WERI-Rb-1 (cell line): ENCODE data around the gene DSCAM.

Source experiments
- DNase-seq: peaks from one replicate; pipeline ENCODE4 v3.0.0-alpha.2; 2020
- H3K27ac ChIP-seq: fragments of 250-450 bp; sonication (Bioruptor Pico); 2 replicates; pipeline ENCODE4 v1.5.1; 2020; ENCODE audit warnings: mild to moderate bottlenecking, moderate library complexity
- H3K27me3 ChIP-seq: fragments of 250-450 bp; sonication (Bioruptor Pico); 2 replicates; pipeline ENCODE4 v1.5.1; 2021; ENCODE audit warnings: mild to moderate bottlenecking, low read depth, moderate library complexity; ENCODE audit not compliant: insufficient read depth, severe bottlenecking
- H3K36me3 ChIP-seq: fragments of 250-450 bp; sonication (Bioruptor Pico); 2 replicates; pipeline ENCODE4 v1.5.1; 2020; ENCODE audit warnings: mild to moderate bottlenecking, moderate library complexity
- H3K4me3 ChIP-seq: 2 replicates; pipeline ENCODE4 v1.5.1; 2011; ENCODE audit warnings: low read depth, mild to moderate bottlenecking, control low read depth, low read length
- H3K9me3 ChIP-seq: fragments of 250-450 bp; sonication (Bioruptor Pico); 2 replicates; pipeline ENCODE4 v1.5.1; 2021; ENCODE audit warnings: mild to moderate bottlenecking, moderate library complexity; ENCODE audit not compliant: severe bottlenecking
- CTCF ChIP-seq: IDR thresholded peaks from 2 replicates; pipeline ENCODE4 v1.5.1; 2011; ENCODE audit warnings: low read depth, mild to moderate bottlenecking, control low read depth, inconsistent platforms, low read length

DSCAM gene

GRCh38 chr21:40176724-40177123, 670.2 kb downstream of the DSCAM start:
- Histone ChIP-seq H3K27me3 (no peaks in the 10 kb centered on the region), H3K4me3 (no peak overlapping the region), H3K36me3 (no peaks in the 10 kb centered on the region), H3K27ac (no peak overlapping the region), H3K9me3 (peaks cover 2% of the 10 kb centered on the region)
- DNase-seq = no peak
- no peak for TF ChIP-seq CTCF

GRCh38 chr21:40173816-40174215, 673.1 kb downstream of the DSCAM start:
- Histone ChIP-seq H3K27ac (no peak overlapping the region), H3K4me3 (no peak overlapping the region), H3K9me3 (no peaks in the 10 kb centered on the region), H3K27me3 (no peaks in the 10 kb centered on the region), H3K36me3 (no peaks in the 10 kb centered on the region)
- TF ChIP-seq CTCF = peak; percentile 71
- DNase-seq = peak; percentile 56

GRCh38 chr21:40169971-40170370, 677.0 kb downstream of the DSCAM start:
- Histone ChIP-seq H3K4me3 (no peak overlapping the region), H3K9me3 (no peaks in the 10 kb centered on the region), H3K27me3 (no peaks in the 10 kb centered on the region), H3K36me3 (no peaks in the 10 kb centered on the region), H3K27ac (no peak overlapping the region)
- no peak for TF ChIP-seq CTCF
- no peak for DNase-seq

- no peak overlapping the region for H3K27ac ChIP-seq
- DNase-seq = no peak
- TF ChIP-seq CTCF = no peak; the same call in 1 of the 2 replicates
- H3K27me3 ChIP-seq = no peaks in the 10 kb centered on the region
- H3K9me3 ChIP-seq = no peaks in the 10 kb centered on the region
- H3K4me3 ChIP-seq = no peak overlapping the region
- no peaks in the 10 kb centered on the region for H3K36me3 ChIP-seq
Measured at GRCh38 chr21:40166291-40166843, 680.6 kb downstream of the DSCAM start.

- Histone ChIP-seq H3K27ac (no peak overlapping the region), H3K4me3 (no peak overlapping the region), H3K27me3 (no peaks in the 10 kb centered on the region), H3K9me3 (no peaks in the 10 kb centered on the region), H3K36me3 (no peaks in the 10 kb centered on the region)
- DNase-seq = no peak
- no peak for TF ChIP-seq CTCF
Measured at GRCh38 chr21:40165773-40166070, 681.2 kb downstream of the DSCAM start.
